Uterus (tissue), 2 donors: Measurements from ENCODE around the gene TSGA10IP.

ENCODE experiments used
- CTCF ChIP-seq, 4 experiments: fragments of 200-600 bp in 2 of 4; fragments of 450-650 bp in 2 of 4; sonication (generic) in 2 of 4; IDR thresholded peaks; one replicate each; pipeline ENCODE4 v1.5.1; 2016 to 2019; ENCODE audit warnings: antibody characterized with exemption in 4 of 4, mild to moderate bottlenecking in 2 of 4, moderate library complexity in 1 of 4
- POLR2A ChIP-seq, 2 donors: fragments of 450-650 bp; IDR thresholded peaks; one replicate each; pipeline ENCODE4 v1.6.1; 2016; ENCODE audit warnings: antibody characterized with exemption in 2 of 2, mild to moderate bottlenecking in 1 of 2, moderate library complexity in 1 of 2

- TF ChIP-seq CTCF (IDR thresholded peaks at IDR 0.05) (no peak), POLR2A (IDR thresholded peaks at IDR 0.05) (no peak)
Measured at GRCh38 chr11:65903715-65904114, 41.6 kb upstream of the TSGA10IP start.
